Measurements from ENCODE around the gene PLIN5. TPM values are rescaled to one million over a fixed set of nuclear protein-coding genes. Genes with fewer than 3 reads are reported as not detected.

PLIN5 gene
- total and polyA plus RNA-seq, 4 donors = 13.3 to 83.8 (median 56.6) TPM

DNA sequence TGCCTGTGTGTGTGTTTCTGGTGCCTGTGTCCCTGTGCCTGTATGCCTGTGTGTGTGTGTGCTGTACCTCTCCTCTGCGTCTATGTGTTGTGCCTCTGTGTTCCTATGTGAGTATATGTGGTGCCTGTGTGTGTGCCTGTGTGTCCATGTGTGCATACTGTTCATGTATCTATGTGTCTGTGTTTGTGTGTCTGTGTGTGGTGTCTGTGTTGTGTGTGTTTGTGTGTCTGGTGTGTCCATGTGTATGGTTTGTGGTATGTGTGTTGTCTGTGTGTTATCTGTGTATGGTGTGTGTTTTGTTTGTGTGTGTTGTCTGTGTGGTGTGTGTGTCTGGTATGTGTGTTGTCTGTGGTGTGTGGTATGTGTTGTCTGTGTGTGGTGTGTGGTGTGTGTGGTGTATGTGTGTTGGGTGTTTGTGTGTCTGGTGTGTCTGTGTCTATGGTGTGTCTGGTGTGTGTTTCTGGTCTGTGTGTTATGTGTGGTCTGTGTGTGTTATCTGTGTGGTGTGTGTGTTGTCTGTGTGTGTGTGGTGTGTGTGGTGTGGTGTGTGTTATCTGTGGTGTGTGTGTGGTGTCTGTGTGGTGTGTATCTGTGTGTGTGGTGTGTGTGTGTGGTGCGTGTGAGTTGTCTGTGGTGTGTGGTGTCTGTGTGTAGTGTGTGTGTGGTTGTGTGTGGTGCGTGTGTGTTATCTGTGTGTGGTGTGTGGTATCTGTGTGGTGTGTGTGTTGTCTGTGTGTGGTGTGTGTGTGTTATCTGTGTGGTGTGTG, 42.5 kb downstream of the PLIN5 start:
- Histone ChIP-seq H3K4me1 (ENCODE audit: control insufficient read depth in 4 of 4, insufficient read depth in 4 of 4, low read length in 3 of 4) (no peaks in the 10 kb centered on the region), H3K4me3 (ENCODE audit: low read depth in 1 of 3, low read length in 3 of 3) (no peak overlapping the region), H3K36me3 (ENCODE audit: control insufficient read depth in 4 of 4, insufficient read depth in 3 of 4, low read depth in 1 of 4, low read length in 3 of 4) (peaks cover 3 to 44% (median 9%) of the 10 kb centered on the region in 4 donors), H3K9me3 (ENCODE audit: control insufficient read depth in 4 of 4, low read length in 3 of 4) (no peaks in the 10 kb centered on the region), H3K27ac (ENCODE audit: low read depth in 1 of 2, low read length in 2 of 2) (no peak overlapping the region), H3K9ac (ENCODE audit: low read depth in 1 of 2, low read length in 2 of 2) (no peak overlapping the region), H3K27me3 (ENCODE audit: control insufficient read depth in 4 of 4, insufficient read depth in 4 of 4, low read length in 3 of 4) (no peaks in the 10 kb centered on the region)
- no peak for DNase-seq (ENCODE audit: low spot score)
- 96% methylated on average over 3 of the region's 3 CpGs for WGBS
- TF ChIP-seq SP1 (IDR thresholded peaks at IDR 0.05) (no peak), GABPA (IDR thresholded peaks at IDR 0.05 in 1 of 2, conservative IDR thresholded peaks at IDR 0.05 in 1 of 2) (no peak), TAF1 (conservative IDR thresholded peaks at IDR 0.05) (no peak), JUND (IDR thresholded peaks at IDR 0.05) (no peak), YY1 (IDR thresholded peaks at IDR 0.05) (no peak), NR2F2 (IDR thresholded peaks at IDR 0.05) (no peak), HNF4A (conservative IDR thresholded peaks at IDR 0.05) (no peak), RAD21 (IDR thresholded peaks at IDR 0.05) (no peak)
- TF ChIP-seq, protein P1, sequence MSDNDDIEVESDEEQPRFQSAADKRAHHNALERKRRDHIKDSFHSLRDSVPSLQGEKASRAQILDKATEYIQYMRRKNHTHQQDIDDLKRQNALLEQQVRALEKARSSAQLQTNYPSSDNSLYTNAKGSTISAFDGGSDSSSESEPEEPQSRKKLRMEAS (IDR thresholded peaks at IDR 0.05) = no peak

DNA sequence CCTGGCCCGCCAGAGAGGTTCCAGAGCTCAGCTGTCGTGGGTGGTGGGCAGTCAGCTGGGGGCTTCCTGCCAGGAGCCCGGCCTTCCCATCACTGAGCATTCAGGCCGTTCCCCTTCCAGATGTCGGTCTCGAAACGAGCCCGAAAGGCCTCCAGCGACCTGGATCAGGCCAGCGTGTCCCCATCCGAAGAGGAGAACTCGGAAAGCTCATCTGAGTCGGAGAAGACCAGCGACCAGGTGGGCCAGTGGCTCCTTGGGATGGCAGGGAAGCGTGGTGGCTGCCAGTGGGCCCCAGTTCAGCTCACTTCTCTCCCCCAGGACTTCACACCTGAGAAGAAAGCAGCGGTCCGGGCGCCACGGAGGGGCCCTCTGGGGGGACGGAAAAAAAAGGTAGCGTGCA, 43.6 kb downstream of the PLIN5 start:
- Histone ChIP-seq H3K4me1 (ENCODE audit: control insufficient read depth in 4 of 4, insufficient read depth in 4 of 4, low read length in 3 of 4) (no peaks in the 10 kb centered on the region), H3K4me3 (ENCODE audit: low read depth in 1 of 3, low read length in 3 of 3) (no peak overlapping the region), H3K36me3 (ENCODE audit: control insufficient read depth in 4 of 4, insufficient read depth in 3 of 4, low read depth in 1 of 4, low read length in 3 of 4) (peaks cover 3 to 42% (median 8%) of the 10 kb centered on the region in 4 donors), H3K27me3 (ENCODE audit: control insufficient read depth in 4 of 4, insufficient read depth in 4 of 4, low read length in 3 of 4) (no peaks in the 10 kb centered on the region), H3K9ac (ENCODE audit: low read depth in 1 of 2, low read length in 2 of 2) (no peak overlapping the region), H3K27ac (ENCODE audit: low read depth in 1 of 2, low read length in 2 of 2) (no peak overlapping the region), H3K9me3 (ENCODE audit: control insufficient read depth in 4 of 4, low read length in 3 of 4) (no peaks in the 10 kb centered on the region)
- no peak for DNase-seq (ENCODE audit: low spot score)
- 98% methylated on average over 21 of the region's 21 CpGs for WGBS
- TF ChIP-seq TAF1 (conservative IDR thresholded peaks at IDR 0.05) = no peak
- TF ChIP-seq, protein P2, sequence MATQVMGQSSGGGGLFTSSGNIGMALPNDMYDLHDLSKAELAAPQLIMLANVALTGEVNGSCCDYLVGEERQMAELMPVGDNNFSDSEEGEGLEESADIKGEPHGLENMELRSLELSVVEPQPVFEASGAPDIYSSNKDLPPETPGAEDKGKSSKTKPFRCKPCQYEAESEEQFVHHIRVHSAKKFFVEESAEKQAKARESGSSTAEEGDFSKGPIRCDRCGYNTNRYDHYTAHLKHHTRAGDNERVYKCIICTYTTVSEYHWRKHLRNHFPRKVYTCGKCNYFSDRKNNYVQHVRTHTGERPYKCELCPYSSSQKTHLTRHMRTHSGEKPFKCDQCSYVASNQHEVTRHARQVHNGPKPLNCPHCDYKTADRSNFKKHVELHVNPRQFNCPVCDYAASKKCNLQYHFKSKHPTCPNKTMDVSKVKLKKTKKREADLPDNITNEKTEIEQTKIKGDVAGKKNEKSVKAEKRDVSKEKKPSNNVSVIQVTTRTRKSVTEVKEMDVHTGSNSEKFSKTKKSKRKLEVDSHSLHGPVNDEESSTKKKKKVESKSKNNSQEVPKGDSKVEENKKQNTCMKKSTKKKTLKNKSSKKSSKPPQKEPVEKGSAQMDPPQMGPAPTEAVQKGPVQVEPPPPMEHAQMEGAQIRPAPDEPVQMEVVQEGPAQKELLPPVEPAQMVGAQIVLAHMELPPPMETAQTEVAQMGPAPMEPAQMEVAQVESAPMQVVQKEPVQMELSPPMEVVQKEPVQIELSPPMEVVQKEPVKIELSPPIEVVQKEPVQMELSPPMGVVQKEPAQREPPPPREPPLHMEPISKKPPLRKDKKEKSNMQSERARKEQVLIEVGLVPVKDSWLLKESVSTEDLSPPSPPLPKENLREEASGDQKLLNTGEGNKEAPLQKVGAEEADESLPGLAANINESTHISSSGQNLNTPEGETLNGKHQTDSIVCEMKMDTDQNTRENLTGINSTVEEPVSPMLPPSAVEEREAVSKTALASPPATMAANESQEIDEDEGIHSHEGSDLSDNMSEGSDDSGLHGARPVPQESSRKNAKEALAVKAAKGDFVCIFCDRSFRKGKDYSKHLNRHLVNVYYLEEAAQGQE (IDR thresholded peaks at IDR 0.05) = no peak
- TF ChIP-seq FOXA2 (IDR thresholded peaks at IDR 0.05) = no peak
- TF ChIP-seq, protein P3, sequence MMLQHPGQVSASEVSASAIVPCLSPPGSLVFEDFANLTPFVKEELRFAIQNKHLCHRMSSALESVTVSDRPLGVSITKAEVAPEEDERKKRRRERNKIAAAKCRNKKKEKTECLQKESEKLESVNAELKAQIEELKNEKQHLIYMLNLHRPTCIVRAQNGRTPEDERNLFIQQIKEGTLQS (IDR thresholded peaks at IDR 0.05) = no peak
- no peak for TF ChIP-seq RAD21 (IDR thresholded peaks at IDR 0.05)
- no peak for TF ChIP-seq JUND (IDR thresholded peaks at IDR 0.05)
- no peak for TF ChIP-seq NR2F2 (IDR thresholded peaks at IDR 0.05)
- TF ChIP-seq YY1 (IDR thresholded peaks at IDR 0.05) = no peak
- TF ChIP-seq, protein P1 (IDR thresholded peaks at IDR 0.05) = no peak
- no peak for TF ChIP-seq HNF4G (IDR thresholded peaks at IDR 0.05)
- no peak for TF ChIP-seq HNF4A (conservative IDR thresholded peaks at IDR 0.05)
- TF ChIP-seq FOXA1 (IDR thresholded peaks at IDR 0.05) = no peak
- TF ChIP-seq, protein P4, sequence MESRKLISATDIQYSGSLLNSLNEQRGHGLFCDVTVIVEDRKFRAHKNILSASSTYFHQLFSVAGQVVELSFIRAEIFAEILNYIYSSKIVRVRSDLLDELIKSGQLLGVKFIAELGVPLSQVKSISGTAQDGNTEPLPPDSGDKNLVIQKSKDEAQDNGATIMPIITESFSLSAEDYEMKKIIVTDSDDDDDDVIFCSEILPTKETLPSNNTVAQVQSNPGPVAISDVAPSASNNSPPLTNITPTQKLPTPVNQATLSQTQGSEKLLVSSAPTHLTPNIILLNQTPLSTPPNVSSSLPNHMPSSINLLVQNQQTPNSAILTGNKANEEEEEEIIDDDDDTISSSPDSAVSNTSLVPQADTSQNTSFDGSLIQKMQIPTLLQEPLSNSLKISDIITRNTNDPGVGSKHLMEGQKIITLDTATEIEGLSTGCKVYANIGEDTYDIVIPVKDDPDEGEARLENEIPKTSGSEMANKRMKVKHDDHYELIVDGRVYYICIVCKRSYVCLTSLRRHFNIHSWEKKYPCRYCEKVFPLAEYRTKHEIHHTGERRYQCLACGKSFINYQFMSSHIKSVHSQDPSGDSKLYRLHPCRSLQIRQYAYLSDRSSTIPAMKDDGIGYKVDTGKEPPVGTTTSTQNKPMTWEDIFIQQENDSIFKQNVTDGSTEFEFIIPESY (IDR thresholded peaks at IDR 0.05) = no peak
- no peak for TF ChIP-seq SP1 (IDR thresholded peaks at IDR 0.05)
- no peak for TF ChIP-seq GABPA (IDR thresholded peaks at IDR 0.05 in 1 of 2, conservative IDR thresholded peaks at IDR 0.05 in 1 of 2)

Measured in liver (tissue), 9 donors.